NT2/D1 (cell line): ENCODE data around the gene RAP2A.
A peak's percentile ranks its signal among the peaks of the same experiment; 100 is the strongest.

Experiments
- DNase-seq: peaks from one replicate; pipeline ENCODE4 v3.0.0-alpha.2; 2011; ENCODE audit warnings: low read depth, low spot score
- H3K27me3 ChIP-seq: 2 replicates; pipeline ENCODE4 v1.6.0; 2011; ENCODE audit warnings: mild to moderate bottlenecking; ENCODE audit not compliant: insufficient read length, insufficient read depth
- H3K36me3 ChIP-seq: 2 replicates; pipeline ENCODE4 v1.6.1; 2011; ENCODE audit warnings: mild to moderate bottlenecking, low read length, mixed read lengths; ENCODE audit not compliant: insufficient read depth, insufficient read length
- H3K4me1 ChIP-seq: 2 replicates; pipeline ENCODE4 v1.5.1; 2011; ENCODE audit not compliant: insufficient read depth, insufficient read length
- H3K4me3 ChIP-seq: 2 replicates; pipeline ENCODE4 v1.5.1; 2011; ENCODE audit warnings: low read depth; ENCODE audit not compliant: insufficient read length
- H3K9ac ChIP-seq: 2 replicates; pipeline ENCODE4 v1.6.0; 2011; ENCODE audit warnings: low read depth; ENCODE audit not compliant: insufficient read length
- H3K9me3 ChIP-seq: 2 replicates; pipeline ENCODE4 v1.5.1; 2011; ENCODE audit warnings: mild to moderate bottlenecking, low read length; ENCODE audit not compliant: insufficient read depth
- SUZ12 ChIP-seq: IDR thresholded peaks from 2 replicates; pipeline ENCODE4 v1.6.1; 2011; ENCODE audit not compliant: insufficient read length, insufficient read depth; ENCODE audit errors: extremely low read depth
- YY1 ChIP-seq: IDR thresholded peaks from 2 replicates; pipeline ENCODE4 v1.6.1; 2011; ENCODE audit not compliant: insufficient read length, insufficient read depth
- ZNF274 ChIP-seq: IDR thresholded peaks from 2 replicates; pipeline ENCODE4 v1.6.1; 2011; ENCODE audit warnings: mild to moderate bottlenecking, low read depth, low read length

RAP2A gene

DNA sequence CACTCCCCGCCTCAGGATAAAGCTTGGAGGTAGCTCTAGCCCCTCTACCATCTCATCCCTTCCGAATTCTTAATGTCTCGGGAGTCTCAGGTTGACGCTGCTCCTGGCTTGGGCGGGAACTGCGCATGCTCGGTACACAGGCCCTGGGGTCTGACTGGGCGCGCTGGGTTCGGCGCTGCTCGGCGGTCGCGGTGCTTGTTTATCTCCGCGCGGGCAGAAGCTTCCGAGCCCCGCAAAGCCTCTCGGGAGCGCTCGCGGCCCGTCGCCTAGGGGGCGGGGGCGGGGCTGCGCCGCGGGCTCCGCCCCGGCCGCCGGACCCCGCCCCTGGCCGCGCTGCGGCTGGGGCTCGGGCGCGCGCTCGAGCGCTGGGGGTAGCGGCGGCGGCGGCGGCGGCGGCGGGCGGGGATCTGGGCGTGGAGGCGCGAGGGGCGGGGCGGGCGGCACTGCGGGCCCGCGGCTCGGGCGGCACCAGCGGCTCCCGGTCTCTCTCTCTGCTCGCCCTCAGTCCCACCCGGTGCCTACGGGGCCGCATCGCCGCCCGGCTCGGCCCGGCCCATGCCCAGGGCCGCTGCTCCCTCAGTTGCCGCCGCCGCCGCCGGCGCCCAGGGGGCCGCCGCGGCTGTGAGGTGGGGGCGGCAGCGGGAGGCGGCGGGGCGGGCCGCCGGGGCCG lies at the start of gene RAP2A:
RAP2A (plus strand) TSS at position 443 of the 670 bp plus-strand sequence. CDS start 302 bp downstream, outside the sequence.
- DNase-seq: peak; percentile 81
- TF ChIP-seq SUZ12 (no peak), YY1 (no peak), ZNF274 (no peak)
- Histone ChIP-seq H3K9me3 (0 out of 2 replicates have a peak, but pooled peaks cover 9% of the 10 kb centered on the region), H3K4me3 (peak within 1 kb of the TSS; percentile 79), H3K4me1 (peaks cover 2% of the 10 kb centered on the region), H3K36me3 (peaks cover 7% of the 10 kb centered on the region), H3K27me3 (no peaks in the 10 kb centered on the region), H3K9ac (peak within 1 kb of the TSS; percentile 85)

DNA sequence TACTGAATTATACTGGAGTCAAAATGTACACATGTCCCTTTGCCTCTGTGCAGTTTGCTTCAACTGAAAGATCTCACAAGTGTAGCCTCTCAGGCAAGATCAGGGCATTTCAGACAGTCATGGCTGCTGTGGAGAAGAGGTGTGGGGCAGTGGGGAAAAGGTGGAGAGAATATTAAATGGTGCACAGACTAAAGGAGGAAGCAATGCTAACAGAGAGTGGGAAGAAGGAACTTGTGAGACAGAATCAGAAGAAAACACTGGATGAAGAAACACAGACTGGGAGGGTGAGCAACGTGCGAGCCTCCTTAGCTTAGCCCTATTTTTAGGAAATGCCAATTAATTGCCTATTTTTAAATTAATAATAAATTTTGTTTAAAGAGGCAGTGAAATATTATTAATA lies 49.6 kb upstream of the RAP2A start:
- no peaks in the 10 kb centered on the region for H3K27me3 ChIP-seq
- peaks cover 3% of the 10 kb centered on the region for H3K36me3 ChIP-seq
- TF ChIP-seq SUZ12: no peak
- no peak for TF ChIP-seq ZNF274
- H3K4me1 ChIP-seq: no peaks in the 10 kb centered on the region
- no peaks in the 10 kb centered on the region for H3K9me3 ChIP-seq
- H3K4me3 ChIP-seq: no peak overlapping the region
- DNase-seq: no peak
- H3K9ac ChIP-seq: no peak overlapping the region

DNA sequence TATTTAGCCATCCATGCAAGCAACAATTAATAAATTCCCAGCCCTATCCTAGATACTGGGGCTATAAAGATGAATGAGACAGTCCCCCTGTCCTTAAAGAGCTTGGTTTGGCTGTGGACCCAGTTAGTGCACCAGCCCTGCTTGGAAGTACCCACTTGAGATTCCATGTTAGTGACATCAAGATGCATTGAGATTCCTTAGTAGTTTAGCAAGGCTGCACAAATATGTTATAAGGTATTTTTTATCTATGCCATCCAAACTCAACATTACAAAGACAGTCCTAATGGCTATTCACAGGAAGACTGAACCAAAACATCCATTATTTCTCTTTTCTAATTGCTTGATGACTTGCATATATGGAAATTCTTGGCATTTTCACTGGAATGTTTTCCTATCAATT lies 48.8 kb upstream of the RAP2A start:
- no peaks in the 10 kb centered on the region for H3K27me3 ChIP-seq
- DNase-seq: no peak
- no peak overlapping the region for H3K4me3 ChIP-seq
- H3K36me3 ChIP-seq: peaks cover 3% of the 10 kb centered on the region
- TF ChIP-seq YY1: no peak
- TF ChIP-seq ZNF274: no peak
- H3K9me3 ChIP-seq: no peaks in the 10 kb centered on the region
- H3K4me1 ChIP-seq: no peaks in the 10 kb centered on the region
- H3K9ac ChIP-seq: no peak overlapping the region

DNA sequence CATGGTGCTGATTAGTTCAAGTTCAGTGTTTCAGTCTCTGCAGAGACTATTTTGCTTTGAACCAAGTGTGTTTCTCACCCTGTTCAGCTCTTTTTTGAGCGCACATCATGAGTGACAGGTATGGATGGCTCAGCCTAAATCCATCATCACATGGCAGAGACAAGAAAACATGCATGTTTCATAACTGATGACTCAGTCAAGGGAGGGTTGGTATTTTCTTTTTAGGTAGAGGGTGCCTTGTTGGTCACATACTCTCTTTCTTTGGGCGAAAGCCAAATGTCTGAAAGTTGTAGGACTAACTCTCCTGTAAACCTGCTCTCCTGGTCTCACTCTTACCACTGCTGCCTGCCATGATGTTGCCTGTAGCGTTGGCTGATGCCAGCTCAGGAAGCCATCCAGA lies 48.1 kb upstream of the RAP2A start:
- Histone ChIP-seq H3K4me1 (no peaks in the 10 kb centered on the region), H3K9me3 (no peaks in the 10 kb centered on the region), H3K36me3 (peaks cover 3% of the 10 kb centered on the region), H3K27me3 (no peaks in the 10 kb centered on the region), H3K9ac (no peak overlapping the region), H3K4me3 (no peak overlapping the region)
- TF ChIP-seq YY1 (no peak), ZNF274 (no peak), SUZ12 (no peak)
- DNase-seq: no peak

DNA sequence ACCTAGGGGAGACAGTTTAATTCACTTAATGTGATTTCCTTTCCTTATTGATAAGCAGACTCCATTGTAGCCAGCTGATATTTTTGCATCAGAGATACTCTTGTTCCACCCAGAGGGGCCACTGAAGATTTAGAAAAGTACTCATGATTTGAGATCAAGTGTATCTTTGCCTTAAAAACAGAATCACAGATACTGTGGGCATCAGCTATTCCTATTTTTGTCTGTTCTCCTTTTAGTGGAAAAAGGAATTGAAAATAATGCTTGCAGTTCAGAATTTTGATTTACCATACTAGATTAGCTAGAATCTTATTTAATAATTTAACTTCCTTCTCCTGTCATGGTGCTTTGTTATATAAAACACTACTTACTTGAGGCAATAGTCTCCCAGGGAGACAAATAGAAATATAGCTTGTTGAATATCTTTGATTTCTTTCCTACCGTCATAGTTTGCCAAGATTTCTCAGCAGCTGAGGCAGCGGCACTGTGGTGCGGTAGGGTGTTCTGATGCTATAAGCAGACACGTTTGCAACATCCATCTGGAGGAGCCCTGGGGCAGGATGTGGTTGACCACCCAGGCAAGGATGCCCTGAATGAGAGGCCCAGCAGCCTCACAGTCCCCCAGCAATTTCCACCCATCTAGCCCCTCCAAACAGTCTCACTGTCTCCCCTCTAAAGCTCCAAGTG lies 47.0 kb upstream of the RAP2A start:
- Histone ChIP-seq H3K27me3 (no peaks in the 10 kb centered on the region), H3K4me3 (no peak overlapping the region), H3K9ac (no peak overlapping the region), H3K4me1 (no peaks in the 10 kb centered on the region), H3K36me3 (peaks cover 3% of the 10 kb centered on the region), H3K9me3 (no peaks in the 10 kb centered on the region)
- TF ChIP-seq YY1: no peak
- TF ChIP-seq ZNF274: no peak
- TF ChIP-seq SUZ12: no peak
- no peak for DNase-seq

DNA sequence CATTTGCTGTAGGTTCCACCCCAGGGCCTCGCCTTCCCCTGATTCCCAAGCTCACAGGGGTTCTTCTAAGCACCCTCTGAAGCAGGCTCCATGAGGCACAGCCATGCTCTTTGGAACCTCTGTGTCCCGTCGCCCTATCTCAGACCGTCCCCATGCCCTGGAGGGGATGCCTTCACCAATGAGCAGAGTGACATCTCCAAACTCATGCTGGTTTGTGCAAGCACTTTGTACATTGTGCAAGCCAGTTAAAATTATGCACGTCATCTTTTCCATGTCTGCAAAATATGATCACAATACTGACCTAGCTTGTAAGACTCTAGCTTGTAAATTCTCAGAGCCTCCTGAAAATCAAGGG lies 46.5 kb upstream of the RAP2A start:
- Histone ChIP-seq H3K9me3 (no peaks in the 10 kb centered on the region), H3K4me3 (no peak overlapping the region), H3K36me3 (no peaks in the 10 kb centered on the region), H3K27me3 (no peaks in the 10 kb centered on the region), H3K9ac (no peak overlapping the region), H3K4me1 (no peaks in the 10 kb centered on the region)
- no peak for DNase-seq
- no peak for TF ChIP-seq SUZ12
- TF ChIP-seq YY1: no peak

DNA sequence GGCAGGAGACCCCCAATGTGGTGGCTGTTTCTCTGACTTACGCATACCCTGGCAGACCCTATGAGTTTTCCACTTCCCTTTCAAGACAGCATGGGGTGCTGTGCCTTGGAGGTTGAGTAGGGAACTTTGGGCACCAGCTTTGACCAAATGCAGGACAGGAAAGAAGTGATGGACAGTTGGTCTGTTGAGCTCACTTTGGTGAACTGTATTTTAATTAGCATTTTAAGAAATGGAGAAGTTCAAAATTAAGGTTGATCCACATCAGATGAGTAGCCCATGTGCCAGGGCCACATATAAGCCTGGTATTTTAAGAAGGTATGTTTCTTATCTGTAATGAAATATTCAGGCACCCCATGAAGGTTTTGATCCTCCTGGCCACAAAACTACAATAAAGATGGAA lies 46.1 kb upstream of the RAP2A start:
- TF ChIP-seq YY1: no peak
- no peak for TF ChIP-seq ZNF274
- no peak overlapping the region for H3K9ac ChIP-seq
- H3K27me3 ChIP-seq: no peaks in the 10 kb centered on the region
- no peak overlapping the region for H3K4me3 ChIP-seq
- no peaks in the 10 kb centered on the region for H3K36me3 ChIP-seq
- no peaks in the 10 kb centered on the region for H3K4me1 ChIP-seq
- no peak for DNase-seq
- H3K9me3 ChIP-seq: no peaks in the 10 kb centered on the region
